ENCODE measurements around the gene CDC34.
A peak's percentile ranks its signal among the peaks of the same experiment; 100 is the strongest.
"Not testable (repeated sequence)": the region's sequence is repeated elsewhere in the genome, so short reads cannot be mapped to it uniquely, and the experiment has no call there.

CDC34 gene

GRCh38 chr19:574658-575526 lies 43.3 kb downstream of the CDC34 start:
- DNase-seq = no peak

GRCh38 chr19:575527-576506 lies 44.3 kb downstream of the CDC34 start:
- peak; percentile 27 for DNase-seq

- DNase-seq = no peak
Measured at GRCh38 chr19:576768-577438, 45.3 kb downstream of the CDC34 start.

GRCh38 chr19:577439-578392 lies 46.2 kb downstream of the CDC34 start:
- DNase-seq = no peak

GRCh38 chr19:579111-579841 lies 47.7 kb downstream of the CDC34 start:
- DNase-seq = no peak

- no peak for DNase-seq
Measured at GRCh38 chr19:579842-580155, 48.2 kb downstream of the CDC34 start.

GRCh38 chr19:580274-580835 lies 48.8 kb downstream of the CDC34 start:
- DNase-seq = no peak

- DNase-seq = no peak
Measured at GRCh38 chr19:581399-582111, 50.0 kb downstream of the CDC34 start.

- DNase-seq = peak; percentile 42
Measured at GRCh38 chr19:582497-583197, 51.1 kb downstream of the CDC34 start.

GRCh38 chr19:583198-583967 lies 51.8 kb downstream of the CDC34 start:
- no peak for DNase-seq

GRCh38 chr19:583968-584239 lies 52.3 kb downstream of the CDC34 start:
- DNase-seq = no peak

- DNase-seq = no peak
Measured at GRCh38 chr19:584240-585001, 52.9 kb downstream of the CDC34 start.

GRCh38 chr19:585146-585545 lies 53.6 kb downstream of the CDC34 start:
- not testable (repeated sequence) for DNase-seq

GRCh38 chr19:585551-586110 lies 54.1 kb downstream of the CDC34 start:
- no peak for DNase-seq

GRCh38 chr19:588093-588740 lies 56.7 kb downstream of the CDC34 start:
- peak; percentile 96 for DNase-seq

GRCh38 chr19:588741-589692 lies 57.5 kb downstream of the CDC34 start:
- DNase-seq = no peak
